ENCODE results near the gene OSBPL8.

The OSBPL8 gene

GRCh38 chr12:76303989-76304460 is 255.5 kb downstream of the OSBPL8 start:
- no peak for ATAC-seq
- TF ChIP-seq ZNF8 (CRISPR knock-in tag; IDR thresholded peaks at IDR 0.05) (no peak), POU6F1 (CRISPR knock-in tag; IDR thresholded peaks at IDR 0.05; ENCODE audit: borderline replicate concordance, low read depth) (no peak)

GRCh38 chr12:76303365-76303764 is 256.2 kb downstream of the OSBPL8 start:
- TF ChIP-seq POU6F1 (CRISPR knock-in tag; IDR thresholded peaks at IDR 0.05; ENCODE audit: borderline replicate concordance, low read depth) (no peak), ESRRG (CRISPR knock-in tag; IDR thresholded peaks at IDR 0.05) (no peak), OSR1 (CRISPR knock-in tag; IDR thresholded peaks at IDR 0.05) (no peak), RARB (CRISPR knock-in tag; IDR thresholded peaks at IDR 0.05) (no peak), BACH2 (CRISPR knock-in tag; IDR thresholded peaks at IDR 0.05; ENCODE audit: borderline replicate concordance) (no peak), PATZ1 (CRISPR knock-in tag; IDR thresholded peaks at IDR 0.05; ENCODE audit: borderline replicate concordance) (no peak), ZFP3 (CRISPR knock-in tag; IDR thresholded peaks at IDR 0.05) (no peak), GLIS3 (CRISPR knock-in tag; IDR thresholded peaks at IDR 0.05) (no peak), PPARA (CRISPR knock-in tag; IDR thresholded peaks at IDR 0.05; ENCODE audit: borderline replicate concordance) (no peak), CSRNP3 (CRISPR knock-in tag; IDR thresholded peaks at IDR 0.05) (no peak), TSHZ2 (CRISPR knock-in tag; IDR thresholded peaks at IDR 0.05) (no peak), CREB5 (CRISPR knock-in tag; IDR thresholded peaks at IDR 0.05; ENCODE audit: low read depth) (no peak), CSDC2 (CRISPR knock-in tag; IDR thresholded peaks at IDR 0.05) (no peak), ISL1 (CRISPR knock-in tag; IDR thresholded peaks at IDR 0.05) (no peak), TOX (CRISPR knock-in tag; IDR thresholded peaks at IDR 0.05; ENCODE audit: borderline replicate concordance) (no peak), SNAI2 (CRISPR knock-in tag; IDR thresholded peaks at IDR 0.05) (no peak), ZC3H10 (CRISPR knock-in tag; IDR thresholded peaks at IDR 0.05) (no peak)
- ATAC-seq, result peak; percentile 55; the same call in 2 of the 3 replicates
